HCT116 (cell line): Measurements from ENCODE around the gene LRRC7. TPM values are rescaled to one million over a fixed set of nuclear protein-coding genes. Genes with fewer than 3 reads are reported as not detected.

Experiments
- ATAC-seq: fragments of 200-7000 bp; cut with Tn5 transposase; 2 replicates; pipeline ENCODE4 v1.9.1; 2020; ENCODE audit warnings: mild to moderate bottlenecking, moderate library complexity
- Bru-seq: library from RNA; stranded (reverse); fragments of 400-500 nt; gene quantifications from one replicate; lab custom pipeline; 2021; lab: Mats Ljungman, UMichigan
- BruChase-seq, 2 experiments: library from RNA; stranded (reverse); fragments of 400-500 nt; gene quantifications; one replicate each; lab custom pipeline; 2021; lab: Mats Ljungman, UMichigan
- BruUV-seq: library from RNA; stranded (reverse); fragments of 400-500 nt; replicated peaks from 2 replicates; lab custom pipeline; 2021; lab: Mats Ljungman, UMichigan
- CTCF ChIA-PET: fragments of 300-600 bp; sonication (Branson Sonifier 250); formaldehyde crosslinking; loops from one replicate; lab custom pipeline; 2021; ENCODE audit warnings: antibody characterized with exemption; lab: Charles Lee
- POLR2A ChIA-PET: fragments of 300-600, 350-600 bp; sonication (Branson Sonifier 250); formaldehyde crosslinking; loops from one replicate; lab custom pipeline; 2021; ENCODE audit warnings: antibody characterized with exemption; lab: Charles Lee
- RAD21 ChIA-PET, 2 experiments: fragments of 300-600 bp; sonication (Branson Sonifier 250); formaldehyde crosslinking; loops; one replicate each; lab custom pipeline; 2023; ENCODE audit warnings: low total read pairs in 2 of 2; ENCODE audit not compliant: uncharacterized antibody in 2 of 2, unreplicated experiment in 2 of 2, low non-redundant PET in 1 of 2; lab: Charles Lee
- DNase-seq: peaks from one replicate; pipeline ENCODE4 v3.0.0-alpha.2; 2010; ENCODE audit warnings: low read depth, low spot score
- H2AFZ ChIP-seq: fragments of 200-600 bp; shearing (Covaris generic), sonication (generic); 2 replicates; pipeline ENCODE4 v1.6.1; 2017; ENCODE audit warnings: low read depth, mixed run types, mixed read lengths, antibody characterized with exemption, low read length; ENCODE audit not compliant: poor library complexity, severe bottlenecking
- H3K27ac ChIP-seq: 2 replicates; pipeline ENCODE4 v1.5.1; 2012; ENCODE audit warnings: low read depth, low read length
- H3K27me3 ChIP-seq: fragments of 200-600 bp; sonication (generic); 2 replicates; pipeline ENCODE4 v1.6.1; 2016; ENCODE audit warnings: mixed run types, low read length, mixed read lengths; ENCODE audit not compliant: insufficient read depth
- H3K36me3 ChIP-seq, 2 experiments: fragments of 200-500 bp in 1 of 2; fragments of 200-600 bp in 1 of 2; sonication (Bioruptor generic) in 1 of 2; sonication (generic) in 1 of 2; 2 replicates each; pipeline versions ENCODE4 v1.5.1 to v1.6.1; 2014 to 2016; ENCODE audit warnings: low read length in 2 of 2, inconsistent platforms in 1 of 2, mixed read lengths in 1 of 2, mixed run types in 1 of 2; ENCODE audit not compliant: insufficient read depth in 2 of 2, control insufficient read depth in 1 of 2
- H3K4me1 ChIP-seq, 2 experiments: fragments of 200-600 bp in 1 of 2; sonication (generic) in 1 of 2; 2 replicates each; pipeline versions ENCODE4 v1.5.1 to v1.6.1; 2012 to 2017; ENCODE audit warnings: low read length in 2 of 2, inconsistent platforms in 1 of 2, mild to moderate bottlenecking in 1 of 2, mixed read lengths in 1 of 2, mixed run types in 1 of 2, moderate library complexity in 1 of 2; ENCODE audit not compliant: insufficient read depth in 2 of 2, control insufficient read depth in 1 of 2
- H3K4me2 ChIP-seq: fragments of 200-600 bp; sonication (generic); 2 replicates; pipeline ENCODE4 v1.6.1; 2017; ENCODE audit warnings: mixed run types, low read length, mixed read lengths
- H3K4me3 ChIP-seq, 2 experiments: fragments of 200-600 bp in 1 of 2; sonication (generic) in 1 of 2; replicated peaks in 1 of 2; 2 replicates each; pipeline ENCODE4 v1.5.1; 2011 to 2016; ENCODE audit warnings: low read length in 2 of 2, control low read depth in 1 of 2, low read depth in 1 of 2, mild to moderate bottlenecking in 1 of 2, mixed read lengths in 1 of 2, mixed run types in 1 of 2
- H3K79me2 ChIP-seq: fragments of 200-600 bp; sonication (generic); 2 replicates; pipeline ENCODE4 v1.6.1; 2017; ENCODE audit warnings: mild to moderate bottlenecking, mixed run types, low read length, moderate library complexity, mixed read lengths; ENCODE audit not compliant: insufficient read depth
- H3K9ac ChIP-seq: fragments of 200-600 bp; sonication (generic); 2 replicates; pipeline ENCODE4 v1.6.1; 2016; ENCODE audit warnings: low read length, mixed read lengths
- H3K9me2 ChIP-seq: fragments of 200-600 bp; sonication (generic), shearing (Covaris generic); 2 replicates; pipeline ENCODE4 v1.6.1; 2017; ENCODE audit warnings: mixed run types, mild to moderate bottlenecking, moderate library complexity; ENCODE audit not compliant: insufficient read depth
- H3K9me3 ChIP-seq, 2 experiments: fragments of 200-500 bp in 1 of 2; fragments of 200-600 bp in 1 of 2; sonication (Bioruptor generic) in 1 of 2; sonication (generic) in 1 of 2; 2 replicates each; pipeline ENCODE4 v1.6.1; 2014 to 2017; ENCODE audit warnings: low read length in 2 of 2, mixed read lengths in 2 of 2, inconsistent platforms in 1 of 2, low read depth in 1 of 2, mild to moderate bottlenecking in 1 of 2, mixed run types in 1 of 2, moderate library complexity in 1 of 2; ENCODE audit not compliant: control insufficient read depth in 1 of 2, insufficient read depth in 1 of 2
- H4K20me1 ChIP-seq: fragments of 200-600 bp; sonication (generic), shearing (Covaris generic); 2 replicates; pipeline ENCODE4 v1.6.1; 2017; ENCODE audit warnings: mixed run types, mild to moderate bottlenecking, moderate library complexity; ENCODE audit not compliant: insufficient read depth
- CBX3 ChIP-seq: IDR thresholded peaks from 2 replicates; pipeline ENCODE4 v1.6.1; 2012; ENCODE audit warnings: low read depth
- CEBPB ChIP-seq: IDR thresholded peaks from 2 replicates; pipeline ENCODE4 v1.6.1; 2012; ENCODE audit warnings: low read depth
- EZH2phosphoT487 ChIP-seq: fragments of 200-600 bp; IDR thresholded peaks from 2 replicates; pipeline ENCODE4 v1.6.1; 2018; ENCODE audit warnings: antibody characterized with exemption, borderline replicate concordance
- FOSL1 ChIP-seq: IDR thresholded peaks from 2 replicates; pipeline ENCODE4 v1.6.1; 2012; ENCODE audit warnings: low read depth
- JUND ChIP-seq: IDR thresholded peaks from 2 replicates; pipeline ENCODE4 v1.6.1; 2012
- SIN3A ChIP-seq: IDR thresholded peaks from 2 replicates; pipeline ENCODE4 v1.6.1; 2012; ENCODE audit warnings: low read depth
- SP1 ChIP-seq: IDR thresholded peaks from 2 replicates; pipeline ENCODE4 v1.6.1; 2012; ENCODE audit warnings: low read depth
- SRF ChIP-seq: IDR thresholded peaks from 2 replicates; pipeline ENCODE4 v1.6.1; 2012; ENCODE audit warnings: low read depth
- TCF7L2 ChIP-seq: IDR thresholded peaks from 2 replicates; pipeline ENCODE4 v1.7.0; 2011; ENCODE audit warnings: borderline replicate concordance, inconsistent platforms; ENCODE audit not compliant: insufficient read depth, insufficient read length; ENCODE audit errors: extremely low read depth
- YY1 ChIP-seq: IDR thresholded peaks from 2 replicates; pipeline ENCODE4 v1.6.1; 2011; ENCODE audit warnings: low read length, low read depth, moderate library complexity, mild to moderate bottlenecking; ENCODE audit not compliant: insufficient replicate concordance; ENCODE audit errors: extremely low read depth
- ZNF274 ChIP-seq: fragments of 200-500 bp; sonication (Bioruptor generic); IDR thresholded peaks from 2 replicates; pipeline ENCODE4 v1.6.1; 2014; ENCODE audit warnings: mild to moderate bottlenecking, low read depth, low read length, inconsistent platforms
- intact Hi-C: fragments of 100-400 bp; cut with micrococcal nuclease; formaldehyde crosslinking; loops from 2 replicates; pipeline ENCODE4 v1.10.0; 2022
- long read RNA-seq: library from polyadenylated mRNA; unstranded; transcript quantifications from one replicate; pipeline ENCODE4 v2.0.0, GENCODE V29; 2021; ENCODE audit not compliant: unreplicated experiment
- polyA plus RNA-seq: library from polyadenylated mRNA; unstranded; fragments of >200 nt; gene quantifications from 2 replicates; pipeline ENCODE4 v1.2.1, GENCODE V29; 2012; ENCODE audit warnings: missing spikeins
- total RNA-seq: library from RNA; stranded (reverse); gene quantifications from one replicate; pipeline ENCODE4 v1.2.1, GENCODE V29; 2021; ENCODE audit not compliant: unreplicated experiment
- TF ChIP-seq, protein P1 (sequence below): IDR thresholded peaks from 2 replicates; pipeline ENCODE4 v1.6.1; 2012

Gene LRRC7
- not detected for total RNA-seq
- not detected in 2 replicates for polyA plus RNA-seq
- percentile 1 among the genes with signal in this experiment for Bru-seq, nascent RNA
- percentile 2 among the genes with signal in this experiment for BruChase-seq, experiment 1, labeled RNA remaining after a 6-hour chase
- BruChase-seq, experiment 2, labeled RNA remaining after a 2-hour chase: percentile 1 among the genes with signal in this experiment
- long read RNA-seq, partial matches to known transcripts: 0 of 1 reads
- long read RNA-seq, other reads (novel, unspliced or antisense): 1 of 1 reads

GRCh38 chr1:69567652-69568420 lies at the start of gene LRRC7:
TSS of gene LRRC7 (plus strand) at chr1:69567922. CDS start at chr1:69568640, 718 bp downstream.
- TF ChIP-seq CEBPB: no peak
- TF ChIP-seq SP1: no peak
- TF ChIP-seq CBX3: no peak
- TF ChIP-seq, protein P1, sequence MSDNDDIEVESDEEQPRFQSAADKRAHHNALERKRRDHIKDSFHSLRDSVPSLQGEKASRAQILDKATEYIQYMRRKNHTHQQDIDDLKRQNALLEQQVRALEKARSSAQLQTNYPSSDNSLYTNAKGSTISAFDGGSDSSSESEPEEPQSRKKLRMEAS: no peak
- no peak for TF ChIP-seq SRF
- TF ChIP-seq EZH2phosphoT487: no peak
- no peak for TF ChIP-seq FOSL1
- no peak for TF ChIP-seq SIN3A
- no peak for TF ChIP-seq YY1
- no peak for TF ChIP-seq ZNF274
- TF ChIP-seq TCF7L2: no peak
- TF ChIP-seq JUND: no peak
- TF ChIP-seq, all 23 proteins: peak for 0
- Histone ChIP-seq H4K20me1 (no peaks in the 10 kb centered on the region), H3K9ac (no peak within 1 kb of the TSS), H3K4me1 (no peaks in the 10 kb centered on the region), H3K9me3 (no peaks in the 10 kb centered on the region), H2AFZ (no peak within 1 kb of the TSS), H3K27me3 (no peaks in the 10 kb centered on the region; the same call in 1 of the 2 replicates), H3K9me2 (no peaks in the 10 kb centered on the region), H3K79me2 (no peaks in the 10 kb centered on the region), H3K36me3 (no peaks in the 10 kb centered on the region), H3K27ac (no peak within 1 kb of the TSS), H3K4me3 (no peak within 1 kb of the TSS), H3K4me2 (no peak within 1 kb of the TSS)
- ATAC-seq: no peak
- DNase-seq: no peak
- intact Hi-C loops: no loop called here
- no TSS peak for BruUV-seq
- RAD21 ChIA-PET: no interaction called here
- CTCF ChIA-PET: no interaction called here
- POLR2A ChIA-PET: no interaction called here
